IMR-90 (cell line): ENCODE results near the gene DOCK7. TPM values are rescaled to one million over a fixed set of nuclear protein-coding genes. Genes with fewer than 3 reads are reported as not detected.
"Not testable (repeated sequence)": the region's sequence is repeated elsewhere in the genome, so short reads cannot be mapped to it uniquely, and the experiment has no call there.

Experiments
- ATAC-seq: fragments of 200-7000 bp; cut with Tn5 transposase; 2 replicates; pipeline ENCODE4 v1.9.1; 2020; ENCODE audit warnings: low read depth, mild to moderate bottlenecking, moderate library complexity
- BruUV-seq: library from RNA; stranded (reverse); fragments of 400-500 nt; replicated peaks from 2 replicates; lab custom pipeline; 2021; lab: Mats Ljungman, UMichigan
- CTCF ChIA-PET: fragments of 300-600 bp; formaldehyde crosslinking; extraction: SDS; loops from one replicate; lab custom pipeline; 2021; ENCODE audit warnings: antibody characterized with exemption; lab: Yijun Ruan, JAX
- POLR2A ChIA-PET: fragments of 300-600 bp; sonication (Branson Sonifier 250); formaldehyde crosslinking; loops from one replicate; lab custom pipeline; 2022; ENCODE audit warnings: antibody characterized with exemption; ENCODE audit not compliant: unreplicated experiment; lab: Charles Lee
- DNase-seq: peaks from one replicate; pipeline ENCODE4 v3.0.0; 2013
- H2AFZ ChIP-seq: replicated peaks from 2 replicates; pipeline ENCODE3; 2013; ENCODE audit warnings: low read length, mild to moderate bottlenecking; ENCODE audit not compliant: poor library complexity
- H2AK5ac ChIP-seq: 2 replicates; pipeline ENCODE4 v1.6.1; 2013; ENCODE audit warnings: low read depth, low read length, inconsistent platforms
- H2AK9ac ChIP-seq: replicated peaks from 2 replicates; pipeline ENCODE3; 2013; ENCODE audit warnings: mild to moderate bottlenecking, low read depth, low read length, moderate library complexity; ENCODE audit not compliant: poor library complexity
- H2BK120ac ChIP-seq: 2 replicates; pipeline ENCODE4 v1.6.1; 2013; ENCODE audit warnings: low read depth, low read length, inconsistent platforms
- H2BK15ac ChIP-seq: 3 replicates; pipeline ENCODE4 v1.6.1; 2013; ENCODE audit warnings: low read depth, low read length, inconsistent platforms
- H2BK20ac ChIP-seq: 2 replicates; pipeline ENCODE4 v1.6.1; 2013; ENCODE audit warnings: low read depth, mild to moderate bottlenecking, inconsistent platforms, low read length, moderate library complexity
- H2BK5ac ChIP-seq: 2 replicates; pipeline ENCODE4 v1.6.1; 2013; ENCODE audit warnings: mild to moderate bottlenecking, low read depth, low read length, inconsistent platforms; ENCODE audit not compliant: poor library complexity, severe bottlenecking
- H3K14ac ChIP-seq: replicated peaks from 2 replicates; pipeline ENCODE4 v1.6.1; 2013; ENCODE audit warnings: low read depth, low read length, inconsistent platforms
- H3K18ac ChIP-seq: 2 replicates; pipeline ENCODE4 v1.6.1; 2013; ENCODE audit warnings: low read depth, low read length, control low read depth
- H3K23ac ChIP-seq: 2 replicates; pipeline ENCODE4 v1.6.1; 2013; ENCODE audit warnings: low read depth, low read length, inconsistent platforms
- H3K27ac ChIP-seq: 2 replicates; pipeline ENCODE4 v1.5.1; 2013; ENCODE audit warnings: mild to moderate bottlenecking, control low read depth, low read length; ENCODE audit not compliant: insufficient read depth
- H3K27me3 ChIP-seq: 2 replicates; pipeline ENCODE4 v1.6.1; 2013; ENCODE audit warnings: low read length; ENCODE audit not compliant: control insufficient read depth, insufficient read depth
- H3K36me3 ChIP-seq: 2 replicates; pipeline ENCODE4 v1.6.1; 2013; ENCODE audit warnings: low read length, mixed read lengths; ENCODE audit not compliant: control insufficient read depth, insufficient read depth
- H3K4ac ChIP-seq: 2 replicates; pipeline ENCODE4 v1.6.1; 2013; ENCODE audit warnings: low read depth, low read length, inconsistent platforms
- H3K4me1 ChIP-seq: 2 replicates; pipeline ENCODE4 v1.6.1; 2013; ENCODE audit warnings: low read length, mixed read lengths; ENCODE audit not compliant: control insufficient read depth, insufficient read depth
- H3K4me2 ChIP-seq: 2 replicates; pipeline ENCODE4 v1.6.1; 2013; ENCODE audit warnings: low read depth, mild to moderate bottlenecking, control low read depth, low read length, moderate library complexity
- H3K4me3 ChIP-seq: 2 replicates; pipeline ENCODE4 v1.5.1; 2013; ENCODE audit warnings: low read depth, mild to moderate bottlenecking, control low read depth, low read length, moderate library complexity; ENCODE audit not compliant: insufficient read depth
- H3K56ac ChIP-seq: 2 replicates; pipeline ENCODE4 v1.6.1; 2013; ENCODE audit warnings: low read length, inconsistent platforms; ENCODE audit not compliant: insufficient read depth; ENCODE audit errors: extremely low read depth
- H3K79me1 ChIP-seq, 2 experiments: 2 replicates each; pipeline ENCODE4 v1.6.1; 2013; ENCODE audit warnings: low read length in 2 of 2, inconsistent platforms in 1 of 2, low read depth in 1 of 2
- H3K9ac ChIP-seq: 2 replicates; pipeline ENCODE4 v1.6.1; 2013; ENCODE audit warnings: low read depth, low read length, control low read depth
- H3K9me1 ChIP-seq: 2 replicates; pipeline ENCODE4 v1.6.1; 2013; ENCODE audit warnings: low read length, inconsistent platforms; ENCODE audit not compliant: insufficient read depth
- H3K9me3 ChIP-seq: 2 replicates; pipeline ENCODE4 v1.6.1; 2013; ENCODE audit warnings: low read length; ENCODE audit not compliant: control insufficient read depth, insufficient read depth
- H4K20me1 ChIP-seq: 2 replicates; pipeline ENCODE4 v1.6.1; 2013; ENCODE audit warnings: low read length, inconsistent platforms; ENCODE audit not compliant: insufficient read depth
- H4K5ac ChIP-seq: 2 replicates; pipeline ENCODE4 v1.6.1; 2013; ENCODE audit warnings: mild to moderate bottlenecking, low read depth, low read length, control low read depth
- H4K8ac ChIP-seq, 2 experiments: 2 replicates each; pipeline ENCODE4 v1.6.1; 2013; ENCODE audit warnings: low read depth in 2 of 2, low read length in 2 of 2, control low read depth in 1 of 2, inconsistent platforms in 1 of 2
- H4K91ac ChIP-seq: 2 replicates; pipeline ENCODE4 v1.6.1; 2013; ENCODE audit warnings: low read depth, low read length, inconsistent platforms; ENCODE audit not compliant: insufficient read depth
- WGBS, 2 experiments: methylation state at CpG; one replicate each; pipeline versions ENCODE4 v1.1.5 to v1.1.7; 2013; ENCODE audit warnings: missing lambda C conversion rate in 2 of 2; ENCODE audit not compliant: insufficient read length in 1 of 2; ENCODE audit errors: extremely low coverage in 2 of 2; 5-methylcytosine and 5-hydroxymethylcytosine counted together
- dilution Hi-C: fragments of 300-500 bp; cut with HindIII; formaldehyde crosslinking; loops from one replicate; pipeline ENCODE4 v1.14.3; 2018; ENCODE audit warnings: low sequenced_read_pairs; ENCODE audit not compliant: unreplicated experiment
- in situ Hi-C: fragments of 300-500 bp; cut with MboI; formaldehyde crosslinking; loops from 3 replicates; pipeline ENCODE4 v1.14.3; 2019; ENCODE audit warnings: low sequenced_read_pairs, inconsistent platforms, mixed read lengths
- intact Hi-C: fragments of 100-400 bp; cut with micrococcal nuclease; formaldehyde crosslinking; loops from 2 replicates; pipeline ENCODE4 v1.10.0; 2022
- polyA plus RNA-seq, 3 experiments: library from polyadenylated mRNA; depleted of rRNA; stranded (reverse); fragments of >200 nt; gene quantifications; 2 replicates each; pipeline ENCODE4 v1.2.3, GENCODE V29; 2012; ENCODE audit warnings: low replicate concordance in 1 of 3
- total RNA-seq: library from RNA; depleted of rRNA; stranded (reverse); fragments of >200 nt; gene quantifications from 2 replicates; pipeline ENCODE4 v1.2.3, GENCODE V29; 2012

The DOCK7 gene
- total and polyA plus RNA-seq, 2 of the 4 experiments (the other 2 are of a cell fraction), result 38.0 to 97.7 TPM

DNA sequence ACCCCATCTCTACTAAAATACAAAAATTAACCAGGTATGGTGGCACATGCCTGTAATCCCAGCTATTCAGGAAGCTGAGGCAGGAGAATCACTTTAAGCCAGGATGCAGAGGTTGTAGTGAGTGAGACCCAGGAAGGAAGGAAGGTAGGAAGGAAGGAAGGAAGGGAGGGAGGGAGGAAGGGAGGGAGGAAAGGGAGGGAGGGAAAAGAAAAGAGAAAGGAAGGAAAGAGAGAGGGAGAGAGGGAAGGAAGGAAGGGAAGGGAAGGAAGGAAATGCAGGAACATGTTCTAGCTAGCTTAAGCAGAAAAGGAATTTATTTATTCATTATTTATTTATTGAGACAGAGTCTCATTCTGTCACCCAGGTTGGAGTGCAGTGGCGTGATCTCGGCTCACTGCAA lies 30.2 kb upstream of the DOCK7 start:
- DNase-seq, H3K56ac ChIP-seq, H4K20me1 ChIP-seq, POLR2A ChIA-PET, H3K79me1 ChIP-seq, H3K9me3 ChIP-seq, H3K27ac ChIP-seq, H4K91ac ChIP-seq, H3K4me2 ChIP-seq, H3K9ac ChIP-seq, H2BK5ac ChIP-seq, H3K36me3 ChIP-seq, H3K14ac ChIP-seq, H3K4me3 ChIP-seq, H2AK9ac ChIP-seq, H2AK5ac ChIP-seq, BruUV-seq, H3K18ac ChIP-seq, H2BK15ac ChIP-seq, ATAC-seq, H3K23ac ChIP-seq, H3K9me1 ChIP-seq, in situ Hi-C loops, H3K4ac ChIP-seq, H3K27me3 ChIP-seq, intact Hi-C loops, H4K8ac ChIP-seq, H2BK20ac ChIP-seq, H2AFZ ChIP-seq, H3K4me1 ChIP-seq, CTCF ChIA-PET, H4K5ac ChIP-seq, dilution Hi-C loops, H2BK120ac ChIP-seq: not testable (repeated sequence)
- no CpG with 5 or more reads among the region's 2 CpGs for WGBS, 2 experiments
